HG02759 (cell line): ENCODE measurements around the gene NUDT13.
"Not testable (repeated sequence)": the region's sequence is repeated elsewhere in the genome, so short reads cannot be mapped to it uniquely, and the experiment has no call there.

Source experiments
- ATAC-seq: cut with Tn5 transposase; IDR thresholded peaks from one replicate; pipeline ENCODE4 v1.9.1; 2021; ENCODE audit warnings: mild to moderate bottlenecking, moderate library complexity; ENCODE audit not compliant: unreplicated experiment

NUDT13 gene

GRCh38 chr10:73097305-73097670, 13.0 kb upstream of the NUDT13 start:
- ATAC-seq, result no peak

- no peak for ATAC-seq
Observed at GRCh38 chr10:73099141-73099540, 11.1 kb upstream of the NUDT13 start.

- no peak for ATAC-seq
Observed at GRCh38 chr10:73106301-73106700, 4.0 kb upstream of the NUDT13 start.

- ATAC-seq, result not testable (repeated sequence)
Observed at GRCh38 chr10:73109248-73109652, 1.0 kb upstream of the NUDT13 start.

GRCh38 chr10:73112032-73112431, 1.8 kb downstream of the NUDT13 start:
- ATAC-seq, result not testable (repeated sequence)

GRCh38 chr10:73113551-73113950, 3.3 kb downstream of the NUDT13 start:
- ATAC-seq, result no peak

GRCh38 chr10:73116017-73116416, 5.8 kb downstream of the NUDT13 start:
- ATAC-seq, result no peak

- peak; percentile 80 for ATAC-seq
Observed at GRCh38 chr10:73117976-73118743, 7.9 kb downstream of the NUDT13 start.

- ATAC-seq, result no peak
Observed at GRCh38 chr10:73119457-73119856, 9.2 kb downstream of the NUDT13 start.

- ATAC-seq, result no peak
Observed at GRCh38 chr10:73119952-73120351, 9.7 kb downstream of the NUDT13 start.

- no peak for ATAC-seq
Observed at GRCh38 chr10:73126343-73126742, 16.1 kb downstream of the NUDT13 start.

GRCh38 chr10:73131301-73131700, 21.0 kb downstream of the NUDT13 start:
- no peak for ATAC-seq

- ATAC-seq, result no peak
Observed at GRCh38 chr10:73131913-73132686, 21.8 kb downstream of the NUDT13 start.

- no peak for ATAC-seq
Observed at GRCh38 chr10:73134727-73135126, 24.5 kb downstream of the NUDT13 start.

- no peak for ATAC-seq
Observed at GRCh38 chr10:73136627-73137026, 26.4 kb downstream of the NUDT13 start.

- no peak for ATAC-seq
Observed at GRCh38 chr10:73139251-73139650, 29.0 kb downstream of the NUDT13 start.

- ATAC-seq, result no peak
Observed at GRCh38 chr10:73141603-73142002, 31.3 kb downstream of the NUDT13 start.

- ATAC-seq, result not testable (repeated sequence)
Observed at GRCh38 chr10:73150633-73151413, 40.6 kb downstream of the NUDT13 start.

GRCh38 chr10:73152009-73152408, 41.8 kb downstream of the NUDT13 start:
- no peak for ATAC-seq

- ATAC-seq, result no peak
Observed at GRCh38 chr10:73156054-73156453, 45.8 kb downstream of the NUDT13 start.

- no peak for ATAC-seq
Observed at GRCh38 chr10:73159038-73159648, 48.9 kb downstream of the NUDT13 start.
